ENCODE data around the gene STAU1.

- no peak for TF ChIP-seq CTCF (IDR thresholded peaks at IDR 0.05; ENCODE audit: insufficient read depth, low read length)
- no peak for TF ChIP-seq POLR2AphosphoS5 (IDR thresholded peaks at IDR 0.05; ENCODE audit: low read depth)
- TF ChIP-seq, protein P1, sequence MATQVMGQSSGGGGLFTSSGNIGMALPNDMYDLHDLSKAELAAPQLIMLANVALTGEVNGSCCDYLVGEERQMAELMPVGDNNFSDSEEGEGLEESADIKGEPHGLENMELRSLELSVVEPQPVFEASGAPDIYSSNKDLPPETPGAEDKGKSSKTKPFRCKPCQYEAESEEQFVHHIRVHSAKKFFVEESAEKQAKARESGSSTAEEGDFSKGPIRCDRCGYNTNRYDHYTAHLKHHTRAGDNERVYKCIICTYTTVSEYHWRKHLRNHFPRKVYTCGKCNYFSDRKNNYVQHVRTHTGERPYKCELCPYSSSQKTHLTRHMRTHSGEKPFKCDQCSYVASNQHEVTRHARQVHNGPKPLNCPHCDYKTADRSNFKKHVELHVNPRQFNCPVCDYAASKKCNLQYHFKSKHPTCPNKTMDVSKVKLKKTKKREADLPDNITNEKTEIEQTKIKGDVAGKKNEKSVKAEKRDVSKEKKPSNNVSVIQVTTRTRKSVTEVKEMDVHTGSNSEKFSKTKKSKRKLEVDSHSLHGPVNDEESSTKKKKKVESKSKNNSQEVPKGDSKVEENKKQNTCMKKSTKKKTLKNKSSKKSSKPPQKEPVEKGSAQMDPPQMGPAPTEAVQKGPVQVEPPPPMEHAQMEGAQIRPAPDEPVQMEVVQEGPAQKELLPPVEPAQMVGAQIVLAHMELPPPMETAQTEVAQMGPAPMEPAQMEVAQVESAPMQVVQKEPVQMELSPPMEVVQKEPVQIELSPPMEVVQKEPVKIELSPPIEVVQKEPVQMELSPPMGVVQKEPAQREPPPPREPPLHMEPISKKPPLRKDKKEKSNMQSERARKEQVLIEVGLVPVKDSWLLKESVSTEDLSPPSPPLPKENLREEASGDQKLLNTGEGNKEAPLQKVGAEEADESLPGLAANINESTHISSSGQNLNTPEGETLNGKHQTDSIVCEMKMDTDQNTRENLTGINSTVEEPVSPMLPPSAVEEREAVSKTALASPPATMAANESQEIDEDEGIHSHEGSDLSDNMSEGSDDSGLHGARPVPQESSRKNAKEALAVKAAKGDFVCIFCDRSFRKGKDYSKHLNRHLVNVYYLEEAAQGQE (IDR thresholded peaks at IDR 0.05; ENCODE audit: insufficient replicate concordance, low read depth), result no peak
Measured at GRCh38 chr20:49186535-49187329, 1.4 kb downstream of the STAU1 start.

Data from HL-60 (cell line).